Embryonic facial prominence (tissue), 1 donor: ENCODE results near the gene TNFSF8.

Experiments
- DNase-seq: peaks from one replicate; pipeline ENCODE4 v3.0.0-alpha.2; 2016; ENCODE audit errors: extremely low spot score

The TNFSF8 gene

GRCh38 chr9:114869845-114870244 lies 60.5 kb downstream of the TNFSF8 start:
- no peak for DNase-seq

- no peak for DNase-seq
Measured at GRCh38 chr9:114869378-114869777, 61.0 kb downstream of the TNFSF8 start.

GRCh38 chr9:114867327-114867726 lies 63.1 kb downstream of the TNFSF8 start:
- DNase-seq: no peak

GRCh38 chr9:114864471-114864870 lies 65.9 kb downstream of the TNFSF8 start:
- DNase-seq: no peak

GRCh38 chr9:114861922-114862605 lies 68.3 kb downstream of the TNFSF8 start:
- DNase-seq: no peak

- no peak for DNase-seq
Measured at GRCh38 chr9:114861273-114861672, 69.1 kb downstream of the TNFSF8 start.

GRCh38 chr9:114860187-114860586 lies 70.2 kb downstream of the TNFSF8 start:
- no peak for DNase-seq

GRCh38 chr9:114856942-114857315 lies 73.5 kb downstream of the TNFSF8 start:
- DNase-seq: no peak

- DNase-seq: no peak
Measured at GRCh38 chr9:114856215-114856941, 74.0 kb downstream of the TNFSF8 start.

- DNase-seq: no peak
Measured at GRCh38 chr9:114855488-114855887, 74.9 kb downstream of the TNFSF8 start.

- DNase-seq: no peak
Measured at GRCh38 chr9:114854736-114855355, 75.5 kb downstream of the TNFSF8 start.

- no peak for DNase-seq
Measured at GRCh38 chr9:114853071-114853855, 77.1 kb downstream of the TNFSF8 start.

GRCh38 chr9:114852050-114852594 lies 78.3 kb downstream of the TNFSF8 start:
- no peak for DNase-seq

- DNase-seq: no peak
Measured at GRCh38 chr9:114851306-114851705, 79.1 kb downstream of the TNFSF8 start.
